Lower lobe of right lung (tissue), 2 donors: ENCODE results near the gene DENND4B. TPM values are rescaled to one million over a fixed set of nuclear protein-coding genes. Genes with fewer than 3 reads are reported as not detected.
A peak's percentile ranks its signal among the peaks of the same experiment; 100 is the strongest.

Experiments
- ATAC-seq, 2 donors: fragments of 200-7000 bp; cut with Tn5 transposase; one replicate each; pipeline ENCODE4 v1.9.1; 2020 to 2022; ENCODE audit warnings: mild to moderate bottlenecking in 2 of 2, moderate library complexity in 2 of 2
- DNase-seq: peaks from one replicate; pipeline ENCODE4 v3.0.0-alpha.2; 2020
- H3K27ac ChIP-seq: fragments of 200-600 bp; one replicate; pipeline ENCODE4 v1.8.0; 2022
- H3K27me3 ChIP-seq: fragments of 200-600 bp; one replicate; pipeline ENCODE4 v1.8.0; 2022; ENCODE audit warnings: low read depth
- H3K36me3 ChIP-seq: fragments of 200-600 bp; one replicate; pipeline ENCODE4 v1.8.0; 2022; ENCODE audit warnings: mild to moderate bottlenecking
- H3K4me1 ChIP-seq: fragments of 200-600 bp; one replicate; pipeline ENCODE4 v1.8.0; 2022
- H3K4me3 ChIP-seq: fragments of 200-600 bp; one replicate; pipeline ENCODE4 v1.8.0; 2022; ENCODE audit warnings: mild to moderate bottlenecking
- H3K9me3 ChIP-seq: fragments of 200-600 bp; one replicate; pipeline ENCODE4 v1.8.0; 2022
- intact Hi-C: fragments of 100-400 bp; cut with DNase I; formaldehyde crosslinking; loops from one replicate; pipeline ENCODE4 v1.11.0; 2022
- total RNA-seq: library from RNA; stranded (reverse); fragmentation: NEBNext Ultra II Directional; extraction: Animal tissue kit (Norgen Biotek cat#: 25700); gene quantifications from one replicate; pipeline ENCODE4 v1.2.1, GENCODE V29; 2021
- TF ChIP-seq, protein P1 (sequence below): fragments of 200-600 bp; IDR thresholded peaks from one replicate; pipeline ENCODE4 v1.8.0; 2022; ENCODE audit warnings: antibody characterized with exemption, mild to moderate bottlenecking
- donor health status: DM: no; HTN: yes; CAD: no; lungs with severe emphysema.

Gene DENND4B
- total RNA-seq, 1 donor from 2014 or later, result 95.4 TPM

DNA sequence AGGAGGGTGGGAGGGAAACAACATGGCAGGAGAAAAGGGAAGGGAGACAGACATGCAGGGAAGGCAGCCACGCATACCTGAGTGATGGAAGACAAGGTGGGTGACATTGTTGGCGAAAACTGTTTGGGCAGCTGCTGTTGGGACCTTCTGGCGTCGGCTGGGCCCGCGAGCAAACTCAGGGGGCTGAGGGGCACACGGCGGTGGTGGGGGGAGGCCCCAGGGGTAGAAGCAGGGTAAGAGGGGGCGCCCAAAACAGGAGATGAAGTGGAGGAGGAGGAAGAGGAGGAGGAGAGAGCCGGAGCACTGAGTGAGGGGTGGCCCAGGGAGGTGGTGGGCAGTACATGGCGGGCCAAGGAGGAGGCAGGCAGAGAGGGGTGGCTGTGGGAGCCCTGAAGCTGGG is 4.7 kb upstream of the DENND4B start:
- no peak for DNase-seq
- peaks cover 77% of the 10 kb centered on the region for H3K36me3 ChIP-seq
- intact Hi-C loops, result no loop called here

DNA sequence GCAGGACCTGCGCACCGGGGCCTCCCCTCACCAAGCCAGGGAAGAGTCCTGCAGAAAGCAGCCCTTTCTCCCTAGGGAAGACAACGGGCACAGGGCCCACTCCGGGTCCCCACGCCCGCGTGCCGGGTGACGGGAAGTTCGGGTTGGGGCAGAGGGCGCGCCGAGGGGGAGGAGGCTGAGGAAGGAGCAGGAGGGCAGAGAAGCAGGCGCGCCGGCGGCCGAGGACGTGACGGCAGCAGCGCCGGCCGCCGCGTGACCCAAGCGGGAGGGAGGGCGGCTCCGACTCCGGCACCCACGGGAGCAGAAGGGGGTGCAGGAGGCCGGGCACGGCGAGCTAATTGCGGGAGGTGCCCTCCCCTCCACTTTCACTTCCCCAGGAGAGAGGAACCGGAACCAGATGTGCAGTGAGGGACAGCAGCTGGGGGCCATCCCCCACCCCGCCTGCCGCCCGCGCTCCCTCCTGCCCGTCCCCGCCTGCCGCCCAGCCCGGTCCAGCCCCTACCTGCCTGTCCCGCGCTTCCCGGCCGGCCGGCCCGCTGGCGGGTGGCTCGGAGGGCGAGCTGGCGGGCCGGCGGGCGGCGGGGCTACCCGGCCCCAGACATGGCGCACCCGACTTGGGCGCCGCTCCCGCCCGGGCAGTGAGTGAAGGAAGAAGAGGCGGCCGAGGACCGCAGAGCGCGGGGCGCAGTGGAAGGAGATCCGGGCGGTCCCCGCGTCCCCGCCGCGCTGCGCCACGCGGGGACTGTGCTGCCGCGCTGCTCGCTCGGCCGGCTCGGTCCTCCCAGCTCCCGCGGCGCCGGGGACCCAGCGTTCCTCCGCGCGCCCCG is 510 bp downstream of the DENND4B start:
- Histone ChIP-seq H3K4me3 (peak overlapping the region; percentile 88), H3K36me3 (peaks cover 66% of the 10 kb centered on the region), H3K9me3 (no peaks in the 10 kb centered on the region), H3K4me1 (peaks cover 34% of the 10 kb centered on the region), H3K27me3 (no peaks in the 10 kb centered on the region), H3K27ac (peak overlapping the region; percentile 93)
- ATAC-seq (peak; percentile 89 to 92), DNase-seq (peak; percentile 95)
- intact Hi-C loops, result no loop called here
- TF ChIP-seq, protein P1, sequence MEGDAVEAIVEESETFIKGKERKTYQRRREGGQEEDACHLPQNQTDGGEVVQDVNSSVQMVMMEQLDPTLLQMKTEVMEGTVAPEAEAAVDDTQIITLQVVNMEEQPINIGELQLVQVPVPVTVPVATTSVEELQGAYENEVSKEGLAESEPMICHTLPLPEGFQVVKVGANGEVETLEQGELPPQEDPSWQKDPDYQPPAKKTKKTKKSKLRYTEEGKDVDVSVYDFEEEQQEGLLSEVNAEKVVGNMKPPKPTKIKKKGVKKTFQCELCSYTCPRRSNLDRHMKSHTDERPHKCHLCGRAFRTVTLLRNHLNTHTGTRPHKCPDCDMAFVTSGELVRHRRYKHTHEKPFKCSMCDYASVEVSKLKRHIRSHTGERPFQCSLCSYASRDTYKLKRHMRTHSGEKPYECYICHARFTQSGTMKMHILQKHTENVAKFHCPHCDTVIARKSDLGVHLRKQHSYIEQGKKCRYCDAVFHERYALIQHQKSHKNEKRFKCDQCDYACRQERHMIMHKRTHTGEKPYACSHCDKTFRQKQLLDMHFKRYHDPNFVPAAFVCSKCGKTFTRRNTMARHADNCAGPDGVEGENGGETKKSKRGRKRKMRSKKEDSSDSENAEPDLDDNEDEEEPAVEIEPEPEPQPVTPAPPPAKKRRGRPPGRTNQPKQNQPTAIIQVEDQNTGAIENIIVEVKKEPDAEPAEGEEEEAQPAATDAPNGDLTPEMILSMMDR, result no peak

More for the DNA sequence above, 4.7 kb upstream of the DENND4B start:
- Histone ChIP-seq H3K9me3 (no peaks in the 10 kb centered on the region), H3K27ac (no peak overlapping the region), H3K27me3 (no peaks in the 10 kb centered on the region), H3K4me1 (peaks cover 22% of the 10 kb centered on the region), H3K4me3 (no peak overlapping the region)
- TF ChIP-seq, protein P1, result no peak
- ATAC-seq, result no peak

DNA sequence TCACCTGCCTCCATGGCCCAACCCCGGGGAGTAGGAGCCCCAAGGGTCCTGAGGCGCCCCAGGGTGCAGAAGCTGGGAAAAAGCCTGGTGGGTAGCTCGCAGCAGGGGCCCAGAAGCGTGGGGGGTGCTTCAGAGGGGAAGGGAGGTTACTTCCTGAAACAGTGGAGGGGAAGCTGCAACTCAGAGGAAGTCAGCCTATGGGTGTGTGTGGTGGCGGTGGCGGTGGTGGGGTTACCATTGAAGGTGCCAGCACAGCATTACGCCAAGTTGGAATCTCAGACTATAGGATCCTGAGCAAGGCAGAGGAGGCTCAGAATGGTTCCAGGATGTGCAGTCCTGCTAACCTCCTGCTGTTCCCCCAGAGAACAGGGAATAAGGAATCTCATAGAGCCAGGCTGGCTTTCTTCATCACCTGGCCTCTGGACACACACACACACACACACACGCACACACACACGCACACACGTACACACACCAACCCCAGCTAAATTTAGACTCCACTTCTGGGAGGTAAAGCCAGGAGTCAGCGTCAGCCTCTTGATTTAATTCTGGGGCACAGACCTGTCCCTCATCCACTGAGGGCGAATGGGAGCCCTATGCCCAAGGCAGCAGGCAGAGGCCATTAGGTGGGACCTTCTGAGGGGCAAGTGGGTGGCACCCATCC is 1.3 kb downstream of the DENND4B start:
- H3K27me3 ChIP-seq, result no peaks in the 10 kb centered on the region
- peaks cover 66% of the 10 kb centered on the region for H3K36me3 ChIP-seq
- intact Hi-C loops, result no loop called here
- H3K4me1 ChIP-seq, result peaks cover 34% of the 10 kb centered on the region
- H3K27ac ChIP-seq, result peak overlapping the region; percentile 93
- ATAC-seq (peak; percentile 64 to 71), DNase-seq (peak; percentile 83)
- peak overlapping the region; percentile 88 for H3K4me3 ChIP-seq
- TF ChIP-seq, protein P1, result no peak
- no peaks in the 10 kb centered on the region for H3K9me3 ChIP-seq

DNA sequence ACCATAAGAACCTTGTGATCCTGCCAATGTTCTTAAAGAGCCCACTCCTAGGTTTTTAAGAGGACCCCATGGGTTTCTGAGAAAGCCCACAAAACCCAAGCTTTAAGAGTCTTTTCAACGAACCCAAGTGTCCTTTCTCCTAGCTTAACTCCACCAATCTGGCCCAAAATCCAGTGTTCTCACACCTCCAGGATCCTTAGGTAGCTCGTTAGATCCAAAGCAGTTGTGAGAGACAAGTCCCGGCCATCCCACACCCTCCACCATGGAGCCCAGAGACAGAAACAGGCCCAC is 1.7 kb downstream of the DENND4B start:
- Histone ChIP-seq H3K36me3 (peaks cover 66% of the 10 kb centered on the region), H3K27me3 (no peaks in the 10 kb centered on the region), H3K4me3 (peak overlapping the region; percentile 88), H3K9me3 (no peaks in the 10 kb centered on the region), H3K4me1 (peaks cover 34% of the 10 kb centered on the region), H3K27ac (peak overlapping the region; percentile 93)
- DNase-seq, result no peak
- TF ChIP-seq, protein P1, result no peak
- intact Hi-C loops, result no loop called here
- ATAC-seq, result no peak

DNA sequence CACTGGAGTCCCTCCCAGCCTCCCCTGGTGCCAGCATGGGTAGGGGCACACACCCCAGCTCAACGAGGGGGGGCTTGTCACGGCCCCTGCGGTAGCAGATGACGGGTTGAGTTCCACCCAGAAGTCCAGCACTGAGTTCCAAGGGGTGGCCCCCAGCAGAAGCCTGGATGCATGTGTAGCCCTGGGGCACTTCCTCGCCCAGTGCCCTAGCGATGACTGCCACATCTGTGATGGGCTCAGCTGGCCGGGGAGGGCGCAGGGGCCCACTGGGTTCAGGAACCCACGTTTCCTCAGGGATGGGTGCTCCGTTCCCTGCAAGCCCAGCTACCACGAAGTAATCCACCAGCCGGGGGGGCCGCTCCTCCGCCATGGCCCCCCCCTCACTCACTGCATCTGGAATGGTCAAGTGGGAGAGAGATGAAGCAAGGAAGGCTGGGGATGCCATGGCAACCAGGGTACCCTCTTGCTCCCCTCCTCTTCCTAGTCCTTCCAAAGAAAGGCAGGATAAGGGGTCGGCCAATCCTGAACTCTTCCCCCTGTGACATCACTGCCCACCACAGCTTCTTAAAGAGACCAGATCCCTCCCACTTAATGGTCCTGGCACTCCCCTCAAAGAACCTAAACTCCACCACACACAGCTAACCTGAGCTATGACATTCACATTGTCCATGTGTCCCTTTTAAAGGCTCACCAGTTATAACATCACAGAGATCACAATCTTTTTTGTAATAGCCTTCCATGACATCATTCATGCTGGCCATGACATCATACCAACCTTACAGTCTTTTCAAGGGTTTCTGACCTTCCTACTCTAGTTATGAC is 2.3 kb downstream of the DENND4B start:
- Histone ChIP-seq H3K36me3 (peaks cover 66% of the 10 kb centered on the region), H3K4me3 (peak overlapping the region; percentile 88), H3K27me3 (no peaks in the 10 kb centered on the region), H3K9me3 (no peaks in the 10 kb centered on the region), H3K27ac (peak overlapping the region; percentile 93), H3K4me1 (peaks cover 34% of the 10 kb centered on the region)
- TF ChIP-seq, protein P1, result no peak
- intact Hi-C loops, result no loop called here
- DNase-seq (no peak), ATAC-seq (no peak)
